ENCODE data around the gene SETD6. TPM values are rescaled to one million over a fixed set of nuclear protein-coding genes. Genes with fewer than 3 reads are reported as not detected.

The SETD6 gene
- total RNA-seq, 1 experiment from 2014 or later: 41.1 TPM

DNA sequence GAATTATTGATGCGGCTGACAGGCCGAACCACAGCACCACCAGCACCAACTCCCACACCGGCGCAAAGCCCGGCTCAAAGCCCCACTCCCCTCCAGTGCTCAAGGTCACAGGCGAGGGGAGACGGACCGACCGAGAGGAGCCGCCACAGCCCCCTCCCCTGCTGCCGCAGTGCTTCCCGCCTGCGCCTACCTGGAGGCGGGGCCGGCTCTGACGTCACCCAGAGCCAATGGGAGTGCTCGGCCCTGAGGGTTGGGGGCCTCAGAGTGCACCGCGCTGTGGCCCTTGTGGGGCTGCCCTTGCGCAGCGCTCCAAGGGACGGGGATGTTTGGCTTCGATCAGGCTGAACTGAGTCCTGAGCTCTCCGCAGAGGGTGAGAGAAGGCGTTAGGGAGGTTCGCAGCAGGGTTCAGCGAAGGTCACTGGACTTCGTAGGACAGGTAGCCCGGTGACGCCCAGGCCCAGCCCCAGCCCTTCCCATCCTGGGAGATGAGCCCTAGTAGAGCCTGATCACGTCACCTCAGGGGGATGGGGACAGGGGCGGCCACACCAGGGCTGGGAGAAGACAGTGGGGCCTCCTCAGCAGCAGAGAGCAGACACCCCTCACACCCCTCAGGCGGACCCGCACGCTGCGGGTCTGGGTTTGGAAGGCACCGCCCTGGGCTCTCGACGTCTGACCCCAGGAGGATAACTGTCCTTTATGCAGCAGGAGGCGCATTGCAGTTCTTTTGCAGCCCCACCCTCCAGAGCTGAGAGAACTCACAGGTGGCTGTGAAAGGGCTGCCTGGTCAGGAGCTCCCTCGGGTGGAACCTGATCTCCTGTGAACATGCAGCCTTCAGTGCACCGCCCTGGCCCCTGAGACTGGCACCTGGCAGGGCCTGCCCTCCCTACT, 13.8 kb upstream of the SETD6 start (continued):
- TF ChIP-seq, protein P1, sequence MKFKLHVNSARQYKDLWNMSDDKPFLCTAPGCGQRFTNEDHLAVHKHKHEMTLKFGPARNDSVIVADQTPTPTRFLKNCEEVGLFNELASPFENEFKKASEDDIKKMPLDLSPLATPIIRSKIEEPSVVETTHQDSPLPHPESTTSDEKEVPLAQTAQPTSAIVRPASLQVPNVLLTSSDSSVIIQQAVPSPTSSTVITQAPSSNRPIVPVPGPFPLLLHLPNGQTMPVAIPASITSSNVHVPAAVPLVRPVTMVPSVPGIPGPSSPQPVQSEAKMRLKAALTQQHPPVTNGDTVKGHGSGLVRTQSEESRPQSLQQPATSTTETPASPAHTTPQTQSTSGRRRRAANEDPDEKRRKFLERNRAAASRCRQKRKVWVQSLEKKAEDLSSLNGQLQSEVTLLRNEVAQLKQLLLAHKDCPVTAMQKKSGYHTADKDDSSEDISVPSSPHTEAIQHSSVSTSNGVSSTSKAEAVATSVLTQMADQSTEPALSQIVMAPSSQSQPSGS (CRISPR knock-in tag; IDR thresholded peaks at IDR 0.05; ENCODE audit: borderline replicate concordance, low read depth): no peak
- TF ChIP-seq, protein P2, sequence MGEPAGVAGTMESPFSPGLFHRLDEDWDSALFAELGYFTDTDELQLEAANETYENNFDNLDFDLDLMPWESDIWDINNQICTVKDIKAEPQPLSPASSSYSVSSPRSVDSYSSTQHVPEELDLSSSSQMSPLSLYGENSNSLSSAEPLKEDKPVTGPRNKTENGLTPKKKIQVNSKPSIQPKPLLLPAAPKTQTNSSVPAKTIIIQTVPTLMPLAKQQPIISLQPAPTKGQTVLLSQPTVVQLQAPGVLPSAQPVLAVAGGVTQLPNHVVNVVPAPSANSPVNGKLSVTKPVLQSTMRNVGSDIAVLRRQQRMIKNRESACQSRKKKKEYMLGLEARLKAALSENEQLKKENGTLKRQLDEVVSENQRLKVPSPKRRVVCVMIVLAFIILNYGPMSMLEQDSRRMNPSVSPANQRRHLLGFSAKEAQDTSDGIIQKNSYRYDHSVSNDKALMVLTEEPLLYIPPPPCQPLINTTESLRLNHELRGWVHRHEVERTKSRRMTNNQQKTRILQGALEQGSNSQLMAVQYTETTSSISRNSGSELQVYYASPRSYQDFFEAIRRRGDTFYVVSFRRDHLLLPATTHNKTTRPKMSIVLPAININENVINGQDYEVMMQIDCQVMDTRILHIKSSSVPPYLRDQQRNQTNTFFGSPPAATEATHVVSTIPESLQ (CRISPR knock-in tag; IDR thresholded peaks at IDR 0.05): no peak
- TF ChIP-seq CBFB (CRISPR knock-in tag; IDR thresholded peaks at IDR 0.05; ENCODE audit: low read depth) (no peak), ESRRA (CRISPR knock-in tag; IDR thresholded peaks at IDR 0.05; ENCODE audit: borderline replicate concordance) (peak; percentile 54; the same call in 1 of the 2 replicates), ATF3 (CRISPR knock-in tag; conservative IDR thresholded peaks at IDR 0.05) (no peak), ZNF138 (CRISPR knock-in tag; conservative IDR thresholded peaks at IDR 0.05) (0 out of 2 replicates have a peak, but pooled peaks have one; percentile 68), NFYB (CRISPR knock-in tag; conservative IDR thresholded peaks at IDR 0.05; ENCODE audit: low read depth) (peak; percentile 72), EMX1 (CRISPR knock-in tag; IDR thresholded peaks at IDR 0.05) (no peak), CREM (CRISPR knock-in tag; IDR thresholded peaks at IDR 0.05) (peak; percentile 74; the same call in 1 of the 2 replicates), CREB1 (CRISPR knock-in tag; IDR thresholded peaks at IDR 0.05) (no peak), ATF1 (CRISPR knock-in tag; IDR thresholded peaks at IDR 0.05) (peak; percentile 76; the same call in 1 of the 2 replicates), SP1 (CRISPR knock-in tag; conservative IDR thresholded peaks at IDR 0.05) (peak; percentile 58), TEAD1 (CRISPR knock-in tag; IDR thresholded peaks at IDR 0.05) (no peak), SMAD4 (CRISPR knock-in tag; IDR thresholded peaks at IDR 0.05) (no peak)

GRCh38 chr16:58502217-58502921, 12.9 kb upstream of the SETD6 start:
- CTCF ChIA-PET: interaction anchor here (1.4 to 4.9 kb wide), 3 partner anchors 9 to 254 kb away, joined by 5 to 24 read pairs (median 21); no protein-coding TSS in a partner anchor
- H3K4me3 Mint-ChIP-seq: peak overlapping the region; percentile 84
- no peak for DNase-seq (ENCODE audit: low spot score)
- H3K27ac Mint-ChIP-seq: no peak overlapping the region
- H3K9me3 Mint-ChIP-seq: no peaks in the 10 kb centered on the region
- ATAC-seq: no peak
- no peaks in the 10 kb centered on the region for H3K36me3 Mint-ChIP-seq
- TF ChIP-seq ZNF423 (CRISPR knock-in tag; IDR thresholded peaks at IDR 0.05): no peak
- no peak for TF ChIP-seq PREB (CRISPR knock-in tag; IDR thresholded peaks at IDR 0.05; ENCODE audit: borderline replicate concordance)
- TF ChIP-seq ZNF396 (CRISPR knock-in tag; IDR thresholded peaks at IDR 0.05; ENCODE audit: borderline replicate concordance): no peak
- TF ChIP-seq USF1 (CRISPR knock-in tag; IDR thresholded peaks at IDR 0.05): no peak
- no peak for TF ChIP-seq ZNF532 (CRISPR knock-in tag; IDR thresholded peaks at IDR 0.05; ENCODE audit: borderline replicate concordance)
- no peak for TF ChIP-seq TCF7 (CRISPR knock-in tag; IDR thresholded peaks at IDR 0.05; ENCODE audit: low read depth)
- no peak for TF ChIP-seq USF2 (CRISPR knock-in tag; IDR thresholded peaks at IDR 0.05)
- TF ChIP-seq ZNF138 (CRISPR knock-in tag; conservative IDR thresholded peaks at IDR 0.05): no peak
- POLR2A ChIA-PET: no interaction called here
- H3K27me3 Mint-ChIP-seq (ENCODE audit: low read depth): peaks cover 66% of the 10 kb centered on the region
- peaks cover 10% of the 10 kb centered on the region for H3K4me1 Mint-ChIP-seq

Measured in WTC11 (cell line).